Limb (tissue), 2 donors: Measurements from ENCODE around the gene CPHXL.

Experiments
- DNase-seq, 2 donors: peaks; one replicate each; pipeline ENCODE4 v3.0.0-alpha.2; 2016; ENCODE audit errors: extremely low spot score in 2 of 2

CPHXL gene

DNA sequence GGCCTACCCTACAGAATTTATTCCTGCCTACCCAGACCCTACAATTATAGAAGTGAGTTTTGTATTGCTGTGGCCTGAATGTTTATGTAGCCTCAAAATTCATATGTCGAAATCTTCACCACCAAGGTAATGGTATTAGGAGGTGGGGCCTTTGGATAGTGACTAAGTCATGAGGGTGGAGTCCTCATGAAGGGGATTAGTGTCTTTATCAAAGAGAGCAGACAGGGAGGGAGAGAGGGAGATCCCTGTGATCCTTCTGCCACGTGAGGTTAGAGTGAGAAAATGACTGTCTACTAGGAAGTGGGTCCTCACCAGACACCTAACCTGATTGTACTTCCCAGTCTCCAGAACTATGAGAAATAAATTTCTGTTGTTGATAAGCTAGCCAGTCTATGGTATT lies 24.0 kb downstream of the CPHXL start:
- DNase-seq, result no peak

DNA sequence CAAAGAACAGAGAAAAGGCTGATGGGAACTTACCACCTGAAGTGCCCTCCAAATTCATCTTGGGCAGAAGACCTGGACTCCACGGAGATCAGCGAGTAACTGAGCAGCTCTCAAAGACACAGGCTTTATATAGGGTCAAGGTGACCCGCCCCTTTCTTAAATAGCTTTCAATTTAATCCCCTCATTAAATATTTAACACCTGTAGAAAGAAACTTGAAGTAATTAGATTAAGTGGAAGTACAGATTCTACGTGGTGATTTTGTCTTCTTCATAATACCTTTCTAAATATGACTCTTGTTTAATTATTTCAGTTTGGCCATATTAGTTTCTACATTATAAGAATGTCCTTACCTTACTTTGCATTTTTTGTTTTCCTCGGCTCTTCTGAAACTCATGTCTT lies 24.9 kb downstream of the CPHXL start, which contains the start of gene DUXB:
Gene DUXB, minus strand, starts transcription at position 101 of the 400 bp plus-strand sequence. Its CDS starts 43 bp downstream, at position 58.
- DNase-seq, result no peak

DNA sequence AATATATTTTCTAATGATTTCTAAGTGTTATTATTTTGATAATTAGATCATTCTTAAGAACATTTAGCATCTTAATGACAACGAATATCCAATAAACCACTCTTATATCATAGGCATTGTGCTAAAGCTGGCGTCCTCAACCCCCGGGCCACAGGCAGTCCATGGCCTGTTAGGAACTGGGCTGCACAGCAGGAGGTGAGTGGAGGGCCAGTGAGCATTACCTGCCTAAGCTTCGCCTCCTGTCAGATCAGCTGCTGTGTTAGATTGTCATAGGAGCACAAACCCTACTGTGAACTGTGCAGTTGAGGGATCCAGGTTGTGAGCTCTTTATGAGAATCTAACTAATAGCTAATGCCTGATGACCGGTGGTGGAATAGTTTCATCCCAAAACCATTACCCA lies 28.7 kb downstream of the CPHXL start:
- no peak for DNase-seq

DNA sequence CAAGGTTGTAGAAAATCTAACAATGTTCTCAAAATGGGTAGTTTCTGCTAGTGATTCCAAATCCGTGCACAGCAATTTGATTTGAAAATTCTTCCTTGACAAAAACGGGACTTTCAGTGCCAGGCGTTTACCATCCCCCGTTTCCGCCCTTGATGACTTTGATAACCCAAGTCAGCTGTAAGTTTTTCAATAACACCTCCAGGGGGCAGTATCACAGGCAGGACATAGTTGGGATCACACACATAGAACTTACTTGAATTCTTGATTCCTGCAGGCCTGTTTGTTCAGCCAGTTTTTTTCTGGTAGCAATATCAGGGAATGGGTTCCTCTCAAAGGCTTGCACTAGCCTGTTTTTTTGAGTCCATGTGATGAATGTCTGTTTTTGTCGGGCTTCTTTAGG lies 30.6 kb downstream of the CPHXL start:
- DNase-seq, result no peak

DNA sequence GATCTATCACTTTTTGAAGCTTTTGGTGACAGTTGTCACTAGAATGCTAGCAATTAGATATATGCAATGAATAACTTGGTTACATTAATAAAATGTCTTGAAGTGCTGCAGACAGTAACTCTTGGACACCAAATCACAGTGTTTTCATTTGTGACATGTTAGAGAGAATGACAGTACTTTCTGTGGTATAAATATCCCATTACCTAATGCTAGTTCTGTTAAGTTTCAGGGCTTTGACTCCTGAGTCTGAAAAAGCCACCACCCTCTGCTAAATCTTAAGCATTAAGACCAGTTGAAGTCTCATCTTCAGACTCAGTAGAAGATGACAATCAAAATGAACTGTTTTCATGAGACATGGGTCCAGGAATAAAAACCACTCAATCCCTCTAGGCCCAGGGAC lies 38.9 kb downstream of the CPHXL start:
- no peak for DNase-seq

DNA sequence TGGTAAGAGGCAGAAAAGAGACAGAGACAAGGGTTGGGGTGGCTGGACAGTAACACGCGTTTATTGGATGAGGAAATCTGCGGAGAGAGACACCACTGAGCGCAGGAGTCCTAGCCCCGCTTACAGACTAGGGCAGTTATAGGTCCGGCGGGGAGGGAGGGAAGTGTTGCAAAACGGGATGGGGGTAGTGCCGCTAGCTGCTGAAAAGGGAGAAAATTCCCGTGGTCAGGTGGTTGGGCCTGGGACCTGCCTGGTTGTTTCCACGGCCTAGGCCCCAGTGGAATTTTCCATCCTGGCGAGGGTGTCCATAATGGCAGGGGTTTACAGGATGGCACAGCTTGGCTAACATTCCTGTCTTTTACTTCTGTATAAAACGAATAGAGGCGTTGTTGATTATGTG lies 44.0 kb downstream of the CPHXL start:
- no peak for DNase-seq

DNA sequence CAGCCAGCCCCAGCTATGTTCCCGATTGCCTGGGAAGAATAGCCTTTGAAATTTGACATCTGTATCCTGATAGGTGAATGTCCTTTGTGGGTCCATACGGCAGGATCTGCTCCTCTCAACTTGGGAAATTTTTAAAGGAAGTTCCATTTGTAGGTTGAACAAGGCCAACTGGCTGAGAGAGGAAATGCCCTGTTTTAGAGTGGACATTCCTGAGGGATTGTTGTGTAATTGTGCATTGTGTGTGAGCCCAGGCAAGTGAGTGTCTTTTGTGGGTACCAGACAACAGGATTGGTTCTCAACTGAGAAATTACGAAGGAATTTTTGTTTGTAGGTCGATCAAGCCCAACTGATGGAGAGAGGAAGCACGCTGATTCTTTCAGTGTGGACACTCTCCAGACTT lies 46.9 kb downstream of the CPHXL start:
- DNase-seq, result no peak

DNA sequence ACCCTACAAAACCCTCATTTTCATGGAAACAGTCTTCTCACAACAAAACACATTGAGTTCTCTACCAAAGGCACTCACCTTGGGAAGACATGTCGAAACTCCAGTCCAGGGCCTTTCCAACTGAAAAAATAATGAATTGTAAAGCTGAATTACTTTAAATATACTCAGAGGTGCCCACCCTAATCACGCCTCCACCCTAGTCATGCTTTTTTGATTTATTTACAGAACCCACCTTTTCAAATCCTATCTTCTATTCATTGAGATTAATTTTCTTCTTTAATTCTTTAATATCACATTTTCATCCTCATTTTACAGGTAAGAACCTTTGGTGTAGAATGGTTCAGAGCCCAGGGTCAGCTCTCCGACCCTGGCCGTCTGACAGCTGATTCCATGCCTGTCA lies 49.4 kb downstream of the CPHXL start, which contains the start of gene CPHXL2:
Gene CPHXL2, minus strand, starts transcription at position 101 of the 400 bp plus-strand sequence. Its CDS starts 10 bp downstream, at position 91.
- no peak for DNase-seq

DNA sequence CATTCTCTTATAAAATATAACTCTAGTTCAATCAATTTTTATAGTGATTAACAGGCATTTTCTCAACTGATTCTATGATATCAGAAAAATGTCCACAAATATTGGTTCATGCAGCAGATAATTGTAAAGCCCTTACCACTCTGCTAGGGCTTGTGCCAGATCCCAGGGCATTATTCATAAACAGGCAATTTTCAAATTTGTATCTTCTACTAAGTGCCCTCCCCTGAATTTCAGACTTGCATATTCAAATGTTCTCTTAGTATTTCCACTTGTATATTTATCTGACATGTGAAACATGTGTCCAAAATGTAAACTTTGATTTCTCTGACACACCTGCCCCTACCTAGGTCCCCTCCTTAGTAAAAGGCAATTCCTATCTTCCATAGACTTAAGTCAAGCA lies 58.8 kb downstream of the CPHXL start:
- DNase-seq, result no peak
